ENCODE measurements around the gene DOCK7. TPM values are rescaled to one million over a fixed set of nuclear protein-coding genes. Genes with fewer than 3 reads are reported as not detected.
"Not testable (repeated sequence)": the region's sequence is repeated elsewhere in the genome, so short reads cannot be mapped to it uniquely, and the experiment has no call there.

DOCK7 gene
- total RNA-seq, 1 experiment from 2014 or later = 60.8 TPM

DNA sequence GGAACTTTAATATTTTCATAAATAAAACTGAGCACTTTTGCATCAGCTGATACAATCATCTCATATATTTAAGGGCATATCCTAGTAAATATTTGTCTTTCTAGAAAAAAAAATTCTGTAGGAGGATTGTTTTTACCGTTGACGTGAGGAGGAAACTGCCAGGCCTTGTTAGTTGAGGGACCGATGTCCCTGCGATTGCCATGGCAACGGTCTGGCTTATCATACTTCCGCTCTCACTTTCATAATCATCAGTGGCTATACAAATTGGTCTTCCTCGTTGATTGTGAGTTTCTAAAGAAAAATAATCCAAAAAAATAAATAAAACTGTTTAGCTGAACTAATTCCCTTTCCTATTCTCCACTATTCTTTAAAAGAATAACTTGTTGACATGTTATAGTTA, 160.2 kb downstream of the DOCK7 start:
- Histone ChIP-seq H3K9me3 (ENCODE audit: low read depth, low read length, poor library complexity, severe bottlenecking) (no peaks in the 10 kb centered on the region), H3K36me3 (ENCODE audit: insufficient read depth, low read length, poor library complexity, severe bottlenecking) (no peaks in the 10 kb centered on the region), H3K27me3 (replicated peaks; ENCODE audit: insufficient read depth, low read depth, low read length, poor library complexity) (no peaks in the 10 kb centered on the region), H3K27ac (ENCODE audit: low read depth, low read length, poor library complexity, severe bottlenecking) (no peak overlapping the region), H3K4me1 (ENCODE audit: insufficient read depth, low read length, poor library complexity, severe bottlenecking) (no peaks in the 10 kb centered on the region), H3K4me3 (ENCODE audit: low read depth, low read length, poor library complexity, severe bottlenecking) (no peak overlapping the region)
- CTCF ChIA-PET = no interaction called here
- no TSS peak for BruUV-seq (replicated peaks)
- POLR2A ChIA-PET (ENCODE audit: low non-redundant PET) = interaction anchor here (0.6 kb wide), 1 partner anchor 837 kb away, joined by 4 read pairs; no protein-coding TSS in a partner anchor
- TF ChIP-seq, protein P1, sequence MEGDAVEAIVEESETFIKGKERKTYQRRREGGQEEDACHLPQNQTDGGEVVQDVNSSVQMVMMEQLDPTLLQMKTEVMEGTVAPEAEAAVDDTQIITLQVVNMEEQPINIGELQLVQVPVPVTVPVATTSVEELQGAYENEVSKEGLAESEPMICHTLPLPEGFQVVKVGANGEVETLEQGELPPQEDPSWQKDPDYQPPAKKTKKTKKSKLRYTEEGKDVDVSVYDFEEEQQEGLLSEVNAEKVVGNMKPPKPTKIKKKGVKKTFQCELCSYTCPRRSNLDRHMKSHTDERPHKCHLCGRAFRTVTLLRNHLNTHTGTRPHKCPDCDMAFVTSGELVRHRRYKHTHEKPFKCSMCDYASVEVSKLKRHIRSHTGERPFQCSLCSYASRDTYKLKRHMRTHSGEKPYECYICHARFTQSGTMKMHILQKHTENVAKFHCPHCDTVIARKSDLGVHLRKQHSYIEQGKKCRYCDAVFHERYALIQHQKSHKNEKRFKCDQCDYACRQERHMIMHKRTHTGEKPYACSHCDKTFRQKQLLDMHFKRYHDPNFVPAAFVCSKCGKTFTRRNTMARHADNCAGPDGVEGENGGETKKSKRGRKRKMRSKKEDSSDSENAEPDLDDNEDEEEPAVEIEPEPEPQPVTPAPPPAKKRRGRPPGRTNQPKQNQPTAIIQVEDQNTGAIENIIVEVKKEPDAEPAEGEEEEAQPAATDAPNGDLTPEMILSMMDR (conservative IDR thresholded peaks at IDR 0.05; ENCODE audit: low read depth, low read length) = no peak
- TF ChIP-seq EZH2 (IDR thresholded peaks at IDR 0.05; ENCODE audit: borderline replicate concordance, low read depth, low read length, poor library complexity, severe bottlenecking) = no peak
- intact Hi-C loops (cut with micrococcal nuclease; ENCODE audit: unreplicated experiment) = no loop called here
- DNase-seq (ENCODE audit: low spot score) = no peak

DNA sequence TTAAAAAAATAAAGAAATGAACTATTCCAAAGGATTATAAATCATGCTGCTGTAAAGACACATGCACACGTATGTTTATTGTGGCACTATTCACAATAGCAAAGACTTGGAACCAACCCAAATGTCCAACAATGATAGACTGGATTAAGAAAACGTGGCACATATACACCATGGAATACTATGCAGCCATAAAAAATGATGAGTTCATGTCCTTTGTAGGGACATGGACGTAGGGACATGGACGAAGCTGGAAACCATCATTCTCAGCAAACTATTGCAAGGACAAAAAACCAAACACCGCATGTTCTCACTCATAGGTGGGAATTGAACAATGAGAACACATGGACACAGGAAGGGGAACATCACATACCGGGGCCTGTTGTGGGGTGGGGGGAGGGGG, 160.8 kb downstream of the DOCK7 start:
- intact Hi-C loops (cut with micrococcal nuclease; ENCODE audit: unreplicated experiment); H3K4me3 ChIP-seq (ENCODE audit: low read depth, low read length, poor library complexity, severe bottlenecking); BruUV-seq (replicated peaks); H3K36me3 ChIP-seq (ENCODE audit: insufficient read depth, low read length, poor library complexity, severe bottlenecking); H3K27me3 ChIP-seq (replicated peaks; ENCODE audit: insufficient read depth, low read depth, low read length, poor library complexity); H3K4me1 ChIP-seq (ENCODE audit: insufficient read depth, low read length, poor library complexity, severe bottlenecking); H3K27ac ChIP-seq (ENCODE audit: low read depth, low read length, poor library complexity, severe bottlenecking); H3K9me3 ChIP-seq (ENCODE audit: low read depth, low read length, poor library complexity, severe bottlenecking); DNase-seq (ENCODE audit: low spot score); CTCF ChIA-PET; POLR2A ChIA-PET (ENCODE audit: low non-redundant PET): not testable (repeated sequence)

DNA sequence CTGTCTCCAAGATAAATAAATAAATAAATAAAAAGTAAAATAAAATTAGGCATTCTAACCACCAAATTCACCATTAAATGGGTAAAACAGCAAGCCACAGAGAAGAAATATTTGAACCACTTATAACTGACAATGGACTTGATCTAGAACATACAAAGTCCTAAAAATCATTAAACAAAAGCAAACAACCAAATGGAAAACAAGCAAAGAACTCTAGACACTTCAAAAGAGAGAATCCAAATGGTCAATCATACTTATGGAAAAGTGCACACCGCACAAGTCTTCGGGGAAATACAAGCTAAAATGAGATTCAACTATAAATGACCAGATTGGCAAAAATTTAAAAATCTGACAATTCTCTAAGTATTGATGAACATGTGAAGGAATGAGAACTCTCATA, 164.3 kb downstream of the DOCK7 start:
- no peaks in the 10 kb centered on the region for H3K27me3 ChIP-seq (replicated peaks; ENCODE audit: insufficient read depth, low read depth, low read length, poor library complexity)
- ChIA-PET POLR2A (ENCODE audit: low non-redundant PET) (no interaction called here), CTCF (no interaction called here)
- H3K36me3 ChIP-seq (ENCODE audit: insufficient read depth, low read length, poor library complexity, severe bottlenecking) = no peaks in the 10 kb centered on the region
- no TSS peak for BruUV-seq (replicated peaks)
- H3K9me3 ChIP-seq (ENCODE audit: low read depth, low read length, poor library complexity, severe bottlenecking) = no peaks in the 10 kb centered on the region
- intact Hi-C loops (cut with micrococcal nuclease; ENCODE audit: unreplicated experiment) = no loop called here
- no peak overlapping the region for H3K27ac ChIP-seq (ENCODE audit: low read depth, low read length, poor library complexity, severe bottlenecking)
- H3K4me1 ChIP-seq (ENCODE audit: insufficient read depth, low read length, poor library complexity, severe bottlenecking) = no peaks in the 10 kb centered on the region
- TF ChIP-seq, protein P1 (conservative IDR thresholded peaks at IDR 0.05; ENCODE audit: low read depth, low read length) = no peak
- TF ChIP-seq EZH2 (IDR thresholded peaks at IDR 0.05; ENCODE audit: borderline replicate concordance, low read depth, low read length, poor library complexity, severe bottlenecking) = no peak
- no peak overlapping the region for H3K4me3 ChIP-seq (ENCODE audit: low read depth, low read length, poor library complexity, severe bottlenecking)
- no peak for DNase-seq (ENCODE audit: low spot score)

DNA sequence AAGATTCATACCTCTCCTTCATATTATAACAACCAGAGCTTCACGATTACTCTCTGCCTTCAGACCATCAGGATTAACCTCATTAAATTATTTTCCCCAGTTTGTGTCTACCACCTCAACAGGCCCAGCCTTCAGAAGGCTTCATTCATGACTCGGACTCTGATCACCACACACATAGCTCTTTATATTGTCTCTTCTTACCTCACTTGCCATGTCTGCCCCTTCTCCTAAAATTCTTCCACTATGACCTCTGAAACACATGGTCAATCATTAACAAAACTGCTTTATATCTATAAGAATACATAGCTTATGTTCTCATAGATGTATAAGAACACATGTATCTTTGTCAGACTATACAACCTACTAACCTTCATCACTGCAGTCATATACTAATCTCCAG, 171.6 kb downstream of the DOCK7 start:
- no peak for TF ChIP-seq EZH2 (IDR thresholded peaks at IDR 0.05; ENCODE audit: borderline replicate concordance, low read depth, low read length, poor library complexity, severe bottlenecking)
- TF ChIP-seq, protein P1 (conservative IDR thresholded peaks at IDR 0.05; ENCODE audit: low read depth, low read length) = no peak
- Histone ChIP-seq H3K4me3 (ENCODE audit: low read depth, low read length, poor library complexity, severe bottlenecking) (no peak overlapping the region), H3K27me3 (replicated peaks; ENCODE audit: insufficient read depth, low read depth, low read length, poor library complexity) (no peaks in the 10 kb centered on the region), H3K9me3 (ENCODE audit: low read depth, low read length, poor library complexity, severe bottlenecking) (no peaks in the 10 kb centered on the region), H3K4me1 (ENCODE audit: insufficient read depth, low read length, poor library complexity, severe bottlenecking) (no peaks in the 10 kb centered on the region), H3K36me3 (ENCODE audit: insufficient read depth, low read length, poor library complexity, severe bottlenecking) (no peaks in the 10 kb centered on the region), H3K27ac (ENCODE audit: low read depth, low read length, poor library complexity, severe bottlenecking) (no peak overlapping the region)
- no peak for DNase-seq (ENCODE audit: low spot score)
- ChIA-PET CTCF (no interaction called here), POLR2A (ENCODE audit: low non-redundant PET) (no interaction called here)
- intact Hi-C loops (cut with micrococcal nuclease; ENCODE audit: unreplicated experiment) = no loop called here
- BruUV-seq (replicated peaks) = no TSS peak
